Neural cell (in vitro differentiated cells): ENCODE data around the gene ALKBH8. TPM values are rescaled to one million over a fixed set of nuclear protein-coding genes. Genes with fewer than 3 reads are reported as not detected.

Experiments
- H2AFZ ChIP-seq: fragments of 200-600, 300-800 bp; sonication (generic), shearing (Covaris generic); 2 replicates; pipeline ENCODE4 v1.6.0; 2014; ENCODE audit warnings: low read depth, mild to moderate bottlenecking, antibody characterized with exemption, low read length, moderate library complexity
- H3F3A ChIP-seq: fragments of 200-600 bp; shearing (Covaris generic); 2 replicates; pipeline ENCODE4 v1.6.1; 2016; ENCODE audit warnings: mild to moderate bottlenecking, moderate library complexity, mixed read lengths, antibody characterized with exemption, low read length; ENCODE audit not compliant: insufficient read depth, poor library complexity, severe bottlenecking
- H3K27ac ChIP-seq: fragments of 200-600, 300-800 bp; sonication (generic), shearing (Covaris generic); 2 replicates; pipeline ENCODE4 v1.5.1; 2014; ENCODE audit warnings: mild to moderate bottlenecking, low read length, moderate library complexity
- H3K27me3 ChIP-seq: fragments of 300-800, 200-600 bp; sonication (generic), shearing (Covaris generic); 2 replicates; pipeline ENCODE4 v1.6.0; 2014; ENCODE audit warnings: mild to moderate bottlenecking, low read depth, low read length, moderate library complexity; ENCODE audit not compliant: insufficient read depth
- H3K36me3 ChIP-seq: fragments of 300-800, 200-600 bp; sonication (generic), shearing (Covaris generic); 2 replicates; pipeline ENCODE4 v1.5.1; 2014; ENCODE audit warnings: mild to moderate bottlenecking, antibody characterized with exemption, low read length, moderate library complexity; ENCODE audit not compliant: insufficient read depth
- H3K4me2 ChIP-seq: fragments of 300-800, 200-600 bp; sonication (generic), shearing (Covaris generic); 2 replicates; pipeline ENCODE4 v1.6.0; 2014; ENCODE audit warnings: mild to moderate bottlenecking, low read length
- H3K4me3 ChIP-seq: fragments of 300-800, 200-600 bp; sonication (generic), shearing (Covaris generic); 2 replicates; pipeline ENCODE4 v1.5.1; 2014; ENCODE audit warnings: mild to moderate bottlenecking, low read length, moderate library complexity
- H3K79me2 ChIP-seq: fragments of 200-600 bp; shearing (Covaris generic); replicated peaks from 2 replicates; pipeline ENCODE4 v1.6.0; 2014; ENCODE audit warnings: mild to moderate bottlenecking, low read length, moderate library complexity; ENCODE audit not compliant: insufficient read depth
- H3K9ac ChIP-seq: fragments of 300-800, 200-600 bp; sonication (generic), shearing (Covaris generic); 2 replicates; pipeline ENCODE4 v1.6.1; 2016; ENCODE audit warnings: mild to moderate bottlenecking, low read length, mixed read lengths
- H3K9me2 ChIP-seq: fragments of 200-600 bp; shearing (Covaris generic); 2 replicates; pipeline ENCODE4 v1.6.1; 2016; ENCODE audit warnings: mild to moderate bottlenecking, low read length, mixed read lengths; ENCODE audit not compliant: insufficient read depth
- H3K9me3 ChIP-seq: fragments of 200-600, 300-800 bp; sonication (generic), shearing (Covaris generic); 2 replicates; pipeline ENCODE4 v1.6.1; 2016; ENCODE audit warnings: mild to moderate bottlenecking, mixed run types, low read length, moderate library complexity, mixed read lengths
- H4K20me1 ChIP-seq: fragments of 200-600 bp; shearing (Covaris generic); 2 replicates; pipeline ENCODE4 v1.6.1; 2016; ENCODE audit warnings: mild to moderate bottlenecking, mixed run types; ENCODE audit not compliant: insufficient read depth
- EP300 ChIP-seq: fragments of 450-650 bp; conservative IDR thresholded peaks from 2 replicates; pipeline ENCODE4 v1.6.1; 2014; ENCODE audit warnings: antibody characterized with exemption, mild to moderate bottlenecking, moderate library complexity; ENCODE audit not compliant: poor library complexity, severe bottlenecking
- EZH2 ChIP-seq: fragments of 200-600, 300-800 bp; shearing (Covaris generic), sonication (generic); IDR thresholded peaks from 2 replicates; pipeline ENCODE4 v1.6.1; 2014; ENCODE audit warnings: antibody characterized with exemption, low read length, borderline replicate concordance, mild to moderate bottlenecking; ENCODE audit not compliant: insufficient read depth, poor library complexity, severe bottlenecking
- MXI1 ChIP-seq: fragments of 450-650 bp; conservative IDR thresholded peaks from 2 replicates; pipeline ENCODE4 v1.6.1; 2014; ENCODE audit warnings: antibody characterized with exemption, mild to moderate bottlenecking; ENCODE audit not compliant: poor library complexity, severe bottlenecking
- POLR2AphosphoS5 ChIP-seq: IDR thresholded peaks from 2 replicates; pipeline ENCODE4 v1.6.1; 2012
- RAD21 ChIP-seq: fragments of 450-650 bp; conservative IDR thresholded peaks from 2 replicates; pipeline ENCODE4 v1.6.1; 2014; ENCODE audit warnings: antibody characterized with exemption, mild to moderate bottlenecking, moderate library complexity
- SMC3 ChIP-seq: fragments of 450-650 bp; conservative IDR thresholded peaks from 2 replicates; pipeline ENCODE4 v1.6.1; 2014; ENCODE audit warnings: antibody characterized with exemption, mild to moderate bottlenecking, moderate library complexity; ENCODE audit not compliant: poor library complexity
- TAF1 ChIP-seq: IDR thresholded peaks from 2 replicates; pipeline ENCODE4 v1.6.1; 2012; ENCODE audit warnings: low read depth
- polyA plus RNA-seq: library from polyadenylated mRNA; depleted of rRNA; stranded (reverse); fragments of >200 nt; gene quantifications from 2 replicates; pipeline ENCODE4 v1.2.3, GENCODE V29; 2014
- TF ChIP-seq, protein P1 (sequence below): IDR thresholded peaks from 2 replicates; pipeline ENCODE4 v1.6.1; 2012; ENCODE audit warnings: borderline replicate concordance
- TF ChIP-seq, protein P2 (sequence below): fragments of 450-650 bp; IDR thresholded peaks from 2 replicates; pipeline ENCODE4 v1.5.1; 2014; ENCODE audit warnings: antibody characterized with exemption, mild to moderate bottlenecking, moderate library complexity; ENCODE audit not compliant: poor library complexity, severe bottlenecking

Gene ALKBH8
- polyA plus RNA-seq, 1 donor from 2014 or later: 7.6 TPM

DNA sequence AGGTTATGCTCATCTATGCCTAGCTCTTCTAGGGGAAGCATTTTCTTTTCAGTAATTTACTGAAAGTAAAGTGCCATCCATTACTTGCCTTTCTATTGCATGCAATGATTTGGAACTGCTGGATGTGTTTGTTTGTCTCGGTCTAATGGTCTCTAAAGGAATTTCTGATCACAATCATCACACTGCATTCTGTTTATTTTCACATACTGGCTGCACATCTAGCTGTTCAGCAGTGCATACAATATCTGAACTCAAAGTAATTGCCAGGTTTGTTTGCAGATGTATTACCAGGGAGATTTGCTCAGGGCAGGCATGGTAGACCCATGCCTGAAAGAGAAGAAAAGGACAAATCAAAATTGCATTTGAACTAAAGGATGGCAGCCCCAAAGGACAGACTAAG is 71.5 kb downstream of the ALKBH8 start:
- Histone ChIP-seq H3K9ac (no peak overlapping the region), H3K36me3 (no peaks in the 10 kb centered on the region), H3K9me3 (no peaks in the 10 kb centered on the region), H4K20me1 (no peaks in the 10 kb centered on the region), H3K27ac (no peak overlapping the region), H2AFZ (no peak overlapping the region), H3K27me3 (no peaks in the 10 kb centered on the region), H3K9me2 (no peaks in the 10 kb centered on the region), H3F3A (no peaks in the 10 kb centered on the region), H3K4me2 (no peak overlapping the region), H3K4me3 (no peak overlapping the region), H3K79me2 (no peaks in the 10 kb centered on the region)
- TF ChIP-seq POLR2AphosphoS5 (peak; percentile 11), TAF1 (no peak)

DNA sequence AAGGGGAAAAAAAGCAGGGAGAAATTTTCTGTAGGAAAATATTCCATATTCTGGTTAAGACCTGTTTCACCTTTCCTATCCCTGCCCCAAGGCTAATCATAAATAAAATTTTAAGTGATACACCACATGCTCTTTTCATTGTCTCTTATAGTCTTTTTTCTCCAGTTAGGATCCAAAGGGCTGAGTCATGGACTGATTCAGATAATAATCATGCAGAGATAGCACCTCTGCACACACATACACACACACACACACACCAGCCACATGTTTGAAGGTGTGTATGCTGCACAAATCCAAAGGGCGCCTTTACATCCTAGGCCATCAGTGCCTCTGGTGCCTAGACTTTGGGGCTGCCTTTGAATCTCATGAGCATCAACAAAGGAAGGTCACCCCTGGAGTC is 72.4 kb downstream of the ALKBH8 start:
- Histone ChIP-seq H3K9me3 (no peaks in the 10 kb centered on the region), H2AFZ (no peak overlapping the region), H3K9me2 (no peaks in the 10 kb centered on the region), H4K20me1 (no peaks in the 10 kb centered on the region), H3K27me3 (no peaks in the 10 kb centered on the region), H3K4me2 (no peak overlapping the region), H3F3A (no peaks in the 10 kb centered on the region), H3K79me2 (no peaks in the 10 kb centered on the region), H3K36me3 (no peaks in the 10 kb centered on the region), H3K9ac (no peak overlapping the region), H3K27ac (no peak overlapping the region), H3K4me3 (no peak overlapping the region)
- TF ChIP-seq, protein P1, sequence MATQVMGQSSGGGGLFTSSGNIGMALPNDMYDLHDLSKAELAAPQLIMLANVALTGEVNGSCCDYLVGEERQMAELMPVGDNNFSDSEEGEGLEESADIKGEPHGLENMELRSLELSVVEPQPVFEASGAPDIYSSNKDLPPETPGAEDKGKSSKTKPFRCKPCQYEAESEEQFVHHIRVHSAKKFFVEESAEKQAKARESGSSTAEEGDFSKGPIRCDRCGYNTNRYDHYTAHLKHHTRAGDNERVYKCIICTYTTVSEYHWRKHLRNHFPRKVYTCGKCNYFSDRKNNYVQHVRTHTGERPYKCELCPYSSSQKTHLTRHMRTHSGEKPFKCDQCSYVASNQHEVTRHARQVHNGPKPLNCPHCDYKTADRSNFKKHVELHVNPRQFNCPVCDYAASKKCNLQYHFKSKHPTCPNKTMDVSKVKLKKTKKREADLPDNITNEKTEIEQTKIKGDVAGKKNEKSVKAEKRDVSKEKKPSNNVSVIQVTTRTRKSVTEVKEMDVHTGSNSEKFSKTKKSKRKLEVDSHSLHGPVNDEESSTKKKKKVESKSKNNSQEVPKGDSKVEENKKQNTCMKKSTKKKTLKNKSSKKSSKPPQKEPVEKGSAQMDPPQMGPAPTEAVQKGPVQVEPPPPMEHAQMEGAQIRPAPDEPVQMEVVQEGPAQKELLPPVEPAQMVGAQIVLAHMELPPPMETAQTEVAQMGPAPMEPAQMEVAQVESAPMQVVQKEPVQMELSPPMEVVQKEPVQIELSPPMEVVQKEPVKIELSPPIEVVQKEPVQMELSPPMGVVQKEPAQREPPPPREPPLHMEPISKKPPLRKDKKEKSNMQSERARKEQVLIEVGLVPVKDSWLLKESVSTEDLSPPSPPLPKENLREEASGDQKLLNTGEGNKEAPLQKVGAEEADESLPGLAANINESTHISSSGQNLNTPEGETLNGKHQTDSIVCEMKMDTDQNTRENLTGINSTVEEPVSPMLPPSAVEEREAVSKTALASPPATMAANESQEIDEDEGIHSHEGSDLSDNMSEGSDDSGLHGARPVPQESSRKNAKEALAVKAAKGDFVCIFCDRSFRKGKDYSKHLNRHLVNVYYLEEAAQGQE: no peak
- TF ChIP-seq SMC3 (no peak), RAD21 (no peak), EZH2 (no peak), EP300 (no peak), MXI1 (no peak), TAF1 (no peak), POLR2AphosphoS5 (no peak)
- TF ChIP-seq, protein P2, sequence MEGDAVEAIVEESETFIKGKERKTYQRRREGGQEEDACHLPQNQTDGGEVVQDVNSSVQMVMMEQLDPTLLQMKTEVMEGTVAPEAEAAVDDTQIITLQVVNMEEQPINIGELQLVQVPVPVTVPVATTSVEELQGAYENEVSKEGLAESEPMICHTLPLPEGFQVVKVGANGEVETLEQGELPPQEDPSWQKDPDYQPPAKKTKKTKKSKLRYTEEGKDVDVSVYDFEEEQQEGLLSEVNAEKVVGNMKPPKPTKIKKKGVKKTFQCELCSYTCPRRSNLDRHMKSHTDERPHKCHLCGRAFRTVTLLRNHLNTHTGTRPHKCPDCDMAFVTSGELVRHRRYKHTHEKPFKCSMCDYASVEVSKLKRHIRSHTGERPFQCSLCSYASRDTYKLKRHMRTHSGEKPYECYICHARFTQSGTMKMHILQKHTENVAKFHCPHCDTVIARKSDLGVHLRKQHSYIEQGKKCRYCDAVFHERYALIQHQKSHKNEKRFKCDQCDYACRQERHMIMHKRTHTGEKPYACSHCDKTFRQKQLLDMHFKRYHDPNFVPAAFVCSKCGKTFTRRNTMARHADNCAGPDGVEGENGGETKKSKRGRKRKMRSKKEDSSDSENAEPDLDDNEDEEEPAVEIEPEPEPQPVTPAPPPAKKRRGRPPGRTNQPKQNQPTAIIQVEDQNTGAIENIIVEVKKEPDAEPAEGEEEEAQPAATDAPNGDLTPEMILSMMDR: no peak

DNA sequence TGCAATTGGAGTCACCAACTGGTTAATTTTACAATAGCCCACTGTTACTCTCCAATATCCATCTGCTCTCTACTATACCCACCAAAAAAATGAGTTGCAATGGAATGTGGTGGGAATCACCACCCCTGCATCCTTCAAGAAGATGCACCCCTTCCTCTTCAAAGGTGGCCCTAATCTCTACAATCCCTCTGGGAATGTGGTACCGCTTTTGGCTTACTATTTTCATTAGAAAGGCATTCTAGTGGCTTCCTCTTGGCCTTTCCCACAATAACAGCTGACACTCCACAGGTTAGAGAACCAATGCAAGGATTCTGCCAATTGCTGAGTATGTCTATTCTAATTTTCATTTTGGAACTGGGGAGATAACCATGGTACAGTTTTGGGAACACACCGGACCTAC is 74.7 kb downstream of the ALKBH8 start:
- no peak overlapping the region for H2AFZ ChIP-seq

More for the DNA sequence above, 74.7 kb downstream of the ALKBH8 start:
- Histone ChIP-seq H3K36me3 (no peaks in the 10 kb centered on the region), H3K4me3 (no peak overlapping the region), H3K9me2 (no peaks in the 10 kb centered on the region), H3K27me3 (no peaks in the 10 kb centered on the region), H3F3A (no peaks in the 10 kb centered on the region), H3K4me2 (no peak overlapping the region), H3K9ac (no peak overlapping the region), H3K79me2 (no peaks in the 10 kb centered on the region), H3K9me3 (no peaks in the 10 kb centered on the region), H3K27ac (no peak overlapping the region), H4K20me1 (no peaks in the 10 kb centered on the region)
- TF ChIP-seq RAD21 (no peak), SMC3 (no peak), MXI1 (no peak), EZH2 (no peak), EP300 (no peak), POLR2AphosphoS5 (no peak), TAF1 (no peak)
- TF ChIP-seq, protein P1: no peak
- TF ChIP-seq, protein P2: no peak
